Stimulated activated CD4-positive, alpha-beta T cell treated with anti-CD3 and anti-CD28 coated beads, Interleukin-2, amount 100 ng/mL, for 4 hours (primary cell): ENCODE results near the gene PRLH.
A peak's percentile ranks its signal among the peaks of the same experiment; 100 is the strongest.

Source experiments
- DNase-seq: peaks from one replicate; pipeline ENCODE4 v3.0.0-alpha.2; 2020; ENCODE audit warnings: low read depth

The PRLH gene

DNA sequence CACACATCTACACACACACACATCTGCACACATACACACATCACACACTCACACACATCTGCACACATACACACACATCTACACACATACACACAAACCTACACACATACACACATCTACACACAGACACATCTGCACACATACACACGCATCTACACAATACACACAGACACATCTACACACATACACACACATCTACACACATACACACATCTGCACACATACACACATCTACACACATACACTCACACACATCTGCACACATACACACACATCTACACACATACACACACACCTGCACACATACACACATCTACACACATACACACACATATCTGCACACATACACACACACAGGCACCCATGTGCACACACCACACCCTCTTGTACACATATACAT is 400 bp upstream of the PRLH start:
- DNase-seq, result no peak

DNA sequence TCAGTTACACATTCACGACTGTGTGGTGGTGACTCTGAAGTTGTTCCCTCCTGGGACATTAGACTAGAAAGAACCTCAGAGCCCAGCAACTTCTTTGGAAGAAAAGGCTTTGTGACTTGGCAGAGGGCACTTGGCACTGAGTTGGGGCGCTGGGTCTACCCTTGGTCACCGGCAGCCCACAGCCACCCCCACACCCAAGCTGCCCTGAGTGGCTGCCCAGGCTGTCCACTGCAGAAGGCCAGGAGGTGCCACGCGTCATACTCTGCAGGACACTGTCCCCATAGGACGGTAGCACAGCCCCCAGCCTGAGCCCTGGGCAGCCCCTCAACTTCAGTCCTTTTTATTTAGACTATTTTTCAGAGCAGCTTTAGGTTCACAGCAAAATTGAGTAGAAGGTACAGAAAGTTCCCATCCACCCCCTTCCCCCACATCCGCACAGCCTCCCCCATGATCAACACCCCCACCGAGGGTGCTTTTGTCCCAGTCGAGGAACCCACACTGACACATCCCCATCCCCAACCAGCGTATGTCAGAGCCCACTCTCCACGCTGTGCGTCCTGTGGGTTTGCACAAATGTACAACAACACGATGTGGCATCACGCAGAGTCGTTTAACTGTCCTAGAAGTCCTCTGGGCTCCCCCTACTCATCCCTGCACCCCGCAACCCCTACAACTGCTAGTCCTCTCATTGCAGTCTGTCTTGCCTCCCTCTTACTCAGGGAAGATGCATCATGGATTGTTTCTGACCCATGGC is 1.1 kb downstream of the PRLH start:
- DNase-seq, result no peak

- no peak for DNase-seq
These were observed 1.8 kb downstream of the PRLH start for GRCh38 chr2:237568121-237568660.

DNA sequence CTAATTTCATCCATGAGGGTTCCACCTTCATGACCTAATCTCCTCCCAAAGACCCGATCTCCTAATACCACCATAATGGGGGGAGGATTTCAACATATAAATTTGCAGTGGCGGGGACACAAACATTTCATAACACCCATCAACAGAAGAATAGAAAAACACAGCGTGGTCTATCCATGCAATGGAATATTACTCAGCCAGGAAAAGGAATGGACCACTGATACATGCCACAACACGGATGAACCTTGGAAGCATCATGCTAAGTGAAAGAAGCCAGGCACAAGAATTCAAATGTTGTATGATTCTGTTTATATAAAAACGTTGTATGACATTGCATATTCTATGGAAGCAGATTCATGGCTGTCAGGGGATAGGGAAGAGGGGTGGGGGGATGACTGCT is 2.7 kb downstream of the PRLH start:
- no peak for DNase-seq

DNA sequence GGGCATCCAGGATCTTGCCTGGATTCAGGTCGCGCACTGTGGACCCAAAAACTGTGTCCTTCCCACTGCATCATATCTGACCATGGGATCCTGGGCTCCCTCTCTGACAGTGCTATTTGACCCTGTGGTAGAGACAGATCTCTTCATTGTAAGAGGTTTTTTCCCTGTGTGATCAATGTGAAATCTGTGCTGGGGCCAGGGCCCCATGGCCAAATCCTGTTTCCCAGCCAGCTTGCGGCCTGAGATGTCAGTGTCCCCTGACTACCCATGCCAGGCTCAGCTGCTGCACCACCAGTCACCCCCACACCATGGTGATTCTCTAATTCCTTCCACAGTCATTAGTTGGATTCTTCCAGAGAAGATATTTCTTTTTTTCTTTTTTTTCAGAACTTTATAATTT is 3.5 kb downstream of the PRLH start:
- no peak for DNase-seq

DNA sequence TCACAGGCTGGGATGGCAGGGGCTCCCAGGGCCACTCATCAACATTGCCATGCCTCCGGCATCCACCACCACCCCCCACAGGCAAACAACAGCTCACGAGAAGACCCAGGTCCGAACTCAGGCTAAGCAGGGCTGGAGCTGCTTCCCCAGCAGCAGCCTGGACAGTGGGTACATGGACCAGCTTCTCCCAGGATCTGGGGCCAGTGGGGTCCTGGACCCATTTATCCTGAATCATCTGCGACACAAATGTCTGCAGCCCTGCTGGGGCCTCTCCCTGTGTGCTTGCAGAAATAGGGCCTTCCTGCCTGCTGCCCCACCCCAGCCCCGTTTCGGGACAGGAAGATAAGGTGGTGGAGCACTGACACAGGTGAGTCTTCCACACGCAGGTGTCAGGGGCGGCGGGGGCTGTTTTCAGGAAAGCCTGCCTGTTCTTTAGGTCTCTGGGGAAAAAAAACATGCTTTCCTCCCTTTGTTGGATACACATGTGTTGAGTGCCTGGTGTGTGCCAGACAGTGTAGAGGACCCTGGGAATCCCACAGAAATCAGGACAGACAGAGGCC is 4.5 kb downstream of the PRLH start:
- no peak for DNase-seq

DNA sequence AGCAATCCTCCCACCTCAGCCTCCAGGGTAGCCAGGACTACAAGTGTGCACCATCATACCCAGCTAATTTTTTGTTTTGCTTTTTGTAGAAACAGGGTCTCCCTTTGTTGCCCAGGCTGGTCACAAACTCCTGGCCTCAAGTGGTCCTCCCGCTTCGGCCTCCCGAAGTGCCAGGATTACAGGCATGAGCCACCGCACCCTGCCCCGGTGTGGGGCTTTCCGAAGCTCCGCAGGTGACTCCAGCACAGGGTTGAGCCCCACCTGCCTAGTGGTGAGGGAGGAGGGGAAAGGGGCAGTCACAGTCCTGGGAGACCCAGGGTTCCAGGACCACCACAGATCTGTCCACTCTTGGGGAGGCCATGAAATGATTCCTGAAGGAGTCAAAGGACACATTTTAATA is 5.2 kb downstream of the PRLH start:
- DNase-seq, result no peak

GRCh38 chr2:237572021-237572741 is 5.8 kb downstream of the PRLH start:
- DNase-seq, result peak; percentile 80

- no peak for DNase-seq
These were observed 6.3 kb downstream of the PRLH start for GRCh38 chr2:237572742-237573101.

GRCh38 chr2:237573721-237574415 is 7.5 kb downstream of the PRLH start:
- DNase-seq, result no peak

GRCh38 chr2:237574467-237574866 is 8.1 kb downstream of the PRLH start:
- no peak for DNase-seq

DNA sequence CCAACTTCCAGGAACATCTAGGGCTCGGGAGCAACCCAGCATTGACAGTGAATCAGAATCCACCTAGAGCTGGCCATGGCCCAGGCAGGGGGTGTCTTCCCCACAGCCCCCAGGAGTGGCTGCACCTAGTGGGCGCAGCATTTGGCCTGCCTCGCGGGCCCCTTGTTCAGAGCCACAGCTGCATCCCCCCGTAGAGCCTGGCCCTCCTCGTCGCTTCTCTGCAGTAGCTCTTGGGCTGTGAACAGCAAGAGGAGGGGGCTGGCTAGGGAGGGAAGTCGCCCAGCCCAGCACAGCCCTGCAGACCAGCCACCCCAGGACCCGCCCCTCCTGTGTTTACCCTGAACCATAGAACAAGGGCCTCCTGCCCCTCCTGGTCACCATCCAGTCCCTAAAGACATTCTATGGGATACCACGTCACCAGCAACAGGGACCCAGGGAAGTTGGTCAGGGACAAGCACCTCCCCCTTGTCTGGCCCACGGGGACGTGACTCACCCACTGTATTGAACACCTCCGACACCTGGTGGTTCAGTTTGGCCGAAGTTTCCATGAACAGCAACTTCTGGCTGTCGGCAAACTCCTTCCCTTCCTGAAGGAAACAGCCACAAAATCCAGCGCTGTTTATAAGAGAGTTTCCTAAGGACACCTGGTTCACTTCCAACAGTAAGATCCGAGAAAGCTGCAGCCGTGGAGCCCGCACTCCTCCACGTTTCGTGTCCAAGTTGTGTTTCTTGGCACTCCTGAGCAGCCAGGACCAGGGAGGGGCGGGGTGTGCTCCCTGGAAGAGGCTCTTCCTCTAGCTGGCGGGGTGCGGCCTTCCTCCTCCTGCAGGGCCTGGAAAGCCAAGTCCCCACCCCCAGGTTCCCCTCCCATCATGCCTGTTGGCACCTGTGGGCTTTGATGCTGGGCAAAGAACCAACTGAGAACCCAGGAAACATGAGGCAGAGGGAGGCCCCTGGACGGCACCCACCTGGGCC is 8.8 kb downstream of the PRLH start:
- DNase-seq, result no peak

- DNase-seq, result no peak
These were observed 9.8 kb downstream of the PRLH start for GRCh38 chr2:237575869-237576862.

DNA sequence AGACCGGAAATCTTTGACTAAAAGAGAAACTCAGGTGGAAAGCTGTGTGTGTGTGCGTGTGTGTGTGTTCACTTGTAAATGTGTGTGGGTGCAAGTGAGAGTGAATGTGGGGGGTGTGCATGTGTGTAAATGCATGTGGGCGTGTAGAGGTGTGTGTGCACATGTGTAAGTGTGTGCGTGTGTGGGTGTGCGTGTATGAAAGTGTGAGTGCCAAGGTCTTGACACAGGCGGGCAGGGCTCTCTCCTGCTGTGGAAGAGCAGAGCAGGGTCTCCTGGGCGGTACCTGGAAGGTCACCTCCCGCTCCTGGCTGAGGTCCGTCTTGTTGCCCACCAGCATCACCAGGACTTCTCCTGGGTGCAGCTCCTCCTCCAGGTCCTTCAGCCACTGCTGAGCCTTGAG is 10.6 kb downstream of the PRLH start:
- no peak for DNase-seq

- DNase-seq, result no peak
These were observed 11.1 kb downstream of the PRLH start for GRCh38 chr2:237577458-237577857.

GRCh38 chr2:237577956-237578870 is 11.8 kb downstream of the PRLH start:
- no peak for DNase-seq

GRCh38 chr2:237581326-237581725 is 15.0 kb downstream of the PRLH start:
- DNase-seq, result no peak

DNA sequence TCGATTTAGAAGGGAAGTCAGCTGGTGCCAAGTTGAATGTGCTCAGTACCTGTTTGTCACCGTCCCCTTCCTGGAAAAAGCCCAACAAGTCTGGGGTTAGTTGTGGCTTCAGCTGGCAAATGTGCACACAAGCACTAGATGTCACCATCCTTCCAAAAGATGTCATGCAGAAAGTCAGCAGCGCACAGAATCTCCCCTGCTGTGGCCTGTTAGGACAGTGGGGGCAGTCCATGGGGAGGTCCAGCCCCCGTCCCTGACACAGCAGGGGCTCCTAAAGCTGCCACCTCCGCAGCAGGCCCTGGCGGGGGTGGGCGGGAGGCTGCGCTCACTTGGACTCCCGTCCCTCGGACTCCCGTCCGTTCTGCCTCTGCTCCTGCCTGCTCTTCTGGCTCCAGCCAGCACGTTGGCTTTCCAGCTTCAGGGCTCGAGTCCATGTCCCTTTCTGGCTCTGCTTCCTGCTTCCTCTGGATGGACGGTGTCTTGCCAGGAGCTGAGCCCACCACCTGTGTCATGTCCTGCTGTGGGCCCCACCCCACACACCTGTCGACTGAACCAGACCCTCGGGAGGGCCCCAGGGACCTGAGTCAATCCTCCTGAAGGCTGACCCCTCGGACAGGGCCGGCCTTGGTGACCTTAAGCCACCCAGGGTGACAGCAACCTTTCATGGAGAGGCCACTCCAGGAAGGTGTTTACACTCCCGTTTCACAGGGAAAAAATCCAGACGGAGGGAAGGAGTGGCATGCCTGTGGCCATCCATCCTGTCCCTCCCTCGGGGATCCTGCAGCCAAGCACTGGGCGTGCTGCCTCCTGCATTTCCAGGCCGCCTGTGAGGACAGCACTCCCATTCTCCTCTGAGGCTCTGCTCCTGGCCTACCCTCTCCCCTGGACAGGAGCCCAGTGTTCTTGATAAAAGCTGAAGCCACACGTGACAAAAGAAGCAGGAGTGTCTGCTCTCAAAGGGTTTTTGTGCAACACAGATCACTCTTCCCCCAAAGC is 15.7 kb downstream of the PRLH start:
- DNase-seq, result peak; percentile 39
